Tibial nerve (tissue), 4 donors: ENCODE results near the gene IGLL5. TPM values are rescaled to one million over a fixed set of nuclear protein-coding genes. Genes with fewer than 3 reads are reported as not detected.

Experiments
- DNase-seq, 2 donors: peaks; one replicate each; pipeline ENCODE4 v3.0.0-alpha.2; 2019; ENCODE audit warnings: low spot score in 2 of 2
- H3K27ac ChIP-seq, 4 donors: fragments of 200-600 bp; sonication (generic) in 3 of 4; one replicate each; pipeline ENCODE4 v1.5.1; 2017 to 2019; ENCODE audit warnings: mild to moderate bottlenecking in 1 of 4
- H3K27me3 ChIP-seq, 2 donors: fragments of 200-600 bp; sonication (generic) in 1 of 2; one replicate each; pipeline versions ENCODE4 v1.5.1 to v1.6.0; 2017 to 2019
- H3K36me3 ChIP-seq, 3 donors: fragments of 200-600 bp; sonication (generic); one replicate each; pipeline ENCODE4 v1.5.1; 2018 to 2019
- H3K4me1 ChIP-seq, 4 donors: fragments of 200-600 bp; sonication (generic) in 3 of 4; one replicate each; pipeline ENCODE4 v1.5.1; 2017 to 2019
- H3K4me3 ChIP-seq, 4 donors: fragments of 200-600 bp; sonication (generic) in 3 of 4; one replicate each; pipeline ENCODE4 v1.5.1; 2017 to 2019; ENCODE audit warnings: mild to moderate bottlenecking in 1 of 4, moderate library complexity in 1 of 4
- H3K9me3 ChIP-seq, 4 donors: fragments of 200-600 bp; sonication (generic) in 3 of 4; one replicate each; pipeline ENCODE4 v1.5.1; 2017 to 2019
- CTCF ChIP-seq, 5 experiments: fragments of 200-600 bp in 3 of 5; fragments of 450-650 bp in 2 of 5; sonication (generic) in 3 of 5; IDR thresholded peaks; one replicate each; pipeline ENCODE4 v1.5.1; 2016 to 2019; ENCODE audit warnings: antibody characterized with exemption in 5 of 5, mild to moderate bottlenecking in 3 of 5, moderate library complexity in 2 of 5
- EP300 ChIP-seq, 2 donors: sonication (generic); formaldehyde crosslinking; IDR thresholded peaks; one replicate each; pipeline ENCODE4 v1.6.1; 2017; ENCODE audit warnings: antibody characterized with exemption in 2 of 2, mild to moderate bottlenecking in 1 of 2
- POLR2A ChIP-seq, 2 donors: fragments of 450-650 bp; IDR thresholded peaks; one replicate each; pipeline ENCODE4 v1.6.1; 2017; ENCODE audit warnings: antibody characterized with exemption in 2 of 2, mild to moderate bottlenecking in 2 of 2, moderate library complexity in 2 of 2
- WGBS, 2 donors: methylation state at CpG; one replicate each; pipeline ENCODE4 v1.1.5; 2018; 5-methylcytosine and 5-hydroxymethylcytosine counted together
- total RNA-seq, 4 donors: library from RNA; depleted of rRNA; stranded (reverse); fragments of >200 nt; gene quantifications; one replicate each; pipeline ENCODE4 v1.1.0, GENCODE V29; 2016

Gene IGLL5
- total RNA-seq, 4 donors from 2014 or later = 0.66 to 2.7 (median 2.1) TPM; not detected in 1

DNA sequence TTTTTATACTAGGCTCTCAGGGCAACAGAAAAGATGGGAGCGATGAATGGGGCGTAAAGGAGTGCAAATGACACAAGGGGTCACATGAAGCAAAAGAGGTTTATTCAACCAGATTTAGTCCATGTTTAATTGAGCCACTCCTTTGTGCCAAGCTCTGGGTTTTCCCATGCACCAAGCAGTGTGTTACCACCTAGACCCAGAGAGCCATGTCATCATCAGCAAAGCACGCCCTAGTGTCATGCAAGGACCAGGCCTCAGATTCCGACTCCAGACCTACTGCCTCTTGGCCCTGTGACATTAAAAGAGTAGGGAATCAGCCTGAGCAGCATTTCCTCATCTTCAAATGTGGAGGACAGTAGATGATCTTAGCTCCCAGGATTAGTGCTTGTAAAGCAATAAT lies 1.1 kb upstream of the IGLL5 start:
- no peak overlapping the region for H3K27ac ChIP-seq
- 91 to 92% methylated on average over 4 of the region's 4 CpGs for WGBS, 2 donors
- no peaks in the 10 kb centered on the region for H3K36me3 ChIP-seq
- DNase-seq = no peak
- no peaks in the 10 kb centered on the region for H3K27me3 ChIP-seq
- no peak overlapping the region for H3K4me3 ChIP-seq
- no peaks in the 10 kb centered on the region for H3K9me3 ChIP-seq
- TF ChIP-seq CTCF (IDR thresholded peaks at IDR 0.05) = no peak
- no peak for TF ChIP-seq EP300 (IDR thresholded peaks at IDR 0.05)
- TF ChIP-seq POLR2A (IDR thresholded peaks at IDR 0.05) = no peak
- H3K4me1 ChIP-seq = no peaks in the 10 kb centered on the region

- 69 to 78% methylated on average over 13 of the region's 13 CpGs for WGBS, 2 donors
- no peak for DNase-seq
- TF ChIP-seq CTCF (IDR thresholded peaks at IDR 0.05) (no peak), EP300 (IDR thresholded peaks at IDR 0.05) (no peak), POLR2A (IDR thresholded peaks at IDR 0.05) (no peak)
- H3K27ac ChIP-seq = no peak overlapping the region
- H3K4me3 ChIP-seq = no peak overlapping the region
- H3K9me3 ChIP-seq = no peaks in the 10 kb centered on the region
- no peaks in the 10 kb centered on the region for H3K27me3 ChIP-seq
- no peaks in the 10 kb centered on the region for H3K4me1 ChIP-seq
- H3K36me3 ChIP-seq = no peaks in the 10 kb centered on the region
These were observed 1.1 kb downstream of the IGLL5 start for GRCh38 chr22:22888571-22889353.

DNA sequence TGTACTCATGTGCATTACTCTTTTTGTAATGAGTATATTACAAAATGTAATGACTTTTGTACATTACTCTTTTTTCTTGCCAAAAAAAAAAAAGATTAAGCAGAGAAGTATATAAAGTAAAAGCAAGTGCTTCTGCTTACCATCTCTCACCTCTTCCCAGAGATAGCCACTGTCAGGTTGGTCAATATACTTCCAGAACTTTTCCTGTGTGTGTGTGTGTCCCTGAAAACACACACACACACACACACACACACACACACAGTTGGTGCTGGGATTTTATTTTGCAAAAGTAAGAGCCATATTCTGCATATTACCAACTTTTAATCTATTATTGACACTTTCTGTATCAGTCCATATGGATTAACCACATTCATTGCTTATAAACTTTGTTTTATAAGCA lies 2.5 kb downstream of the IGLL5 start:
- Histone ChIP-seq H3K36me3 (no peaks in the 10 kb centered on the region), H3K4me1 (no peaks in the 10 kb centered on the region), H3K4me3 (no peak overlapping the region), H3K27ac (no peak overlapping the region), H3K27me3 (peaks cover 0 to 4% of the 10 kb centered on the region in 2 donors), H3K9me3 (no peaks in the 10 kb centered on the region)
- TF ChIP-seq EP300 (IDR thresholded peaks at IDR 0.05) = no peak
- TF ChIP-seq POLR2A (IDR thresholded peaks at IDR 0.05) = no peak
- no peak for TF ChIP-seq CTCF (IDR thresholded peaks at IDR 0.05)
- DNase-seq = no peak

- Histone ChIP-seq H3K9me3 (no peaks in the 10 kb centered on the region), H3K27me3 (peaks cover 0 to 4% of the 10 kb centered on the region in 2 donors), H3K4me1 (no peaks in the 10 kb centered on the region), H3K4me3 (no peak overlapping the region), H3K36me3 (no peaks in the 10 kb centered on the region), H3K27ac (no peak overlapping the region)
- TF ChIP-seq POLR2A (IDR thresholded peaks at IDR 0.05) (no peak), CTCF (IDR thresholded peaks at IDR 0.05) (no peak), EP300 (IDR thresholded peaks at IDR 0.05) (no peak)
- 79 to 86% methylated on average over 3 of the region's 3 CpGs for WGBS, 2 donors
- DNase-seq = no peak
These were observed 3.6 kb downstream of the IGLL5 start for GRCh38 chr22:22891139-22891621.
